ENCODE data around the gene SRSF8.

DNA sequence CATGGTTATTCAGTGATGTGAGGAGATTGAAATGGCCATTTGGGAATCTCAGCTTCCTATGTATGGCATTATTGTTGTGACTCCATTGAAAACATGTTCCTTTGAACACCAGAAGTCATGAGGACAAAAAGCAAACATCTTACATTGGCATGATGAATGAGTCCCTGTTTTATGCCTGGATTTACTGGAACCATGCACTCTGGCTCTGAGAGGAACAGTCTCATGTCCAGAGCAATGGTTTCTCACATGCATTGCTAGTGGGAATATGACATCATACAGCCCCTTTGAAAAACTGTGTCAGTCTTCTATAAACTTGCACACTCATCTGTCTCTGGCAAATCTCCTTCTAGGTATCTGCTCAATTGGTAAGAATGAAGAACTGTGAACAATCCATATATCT, 20.9 kb upstream of the SRSF8 start:
- TF ChIP-seq, protein P1, sequence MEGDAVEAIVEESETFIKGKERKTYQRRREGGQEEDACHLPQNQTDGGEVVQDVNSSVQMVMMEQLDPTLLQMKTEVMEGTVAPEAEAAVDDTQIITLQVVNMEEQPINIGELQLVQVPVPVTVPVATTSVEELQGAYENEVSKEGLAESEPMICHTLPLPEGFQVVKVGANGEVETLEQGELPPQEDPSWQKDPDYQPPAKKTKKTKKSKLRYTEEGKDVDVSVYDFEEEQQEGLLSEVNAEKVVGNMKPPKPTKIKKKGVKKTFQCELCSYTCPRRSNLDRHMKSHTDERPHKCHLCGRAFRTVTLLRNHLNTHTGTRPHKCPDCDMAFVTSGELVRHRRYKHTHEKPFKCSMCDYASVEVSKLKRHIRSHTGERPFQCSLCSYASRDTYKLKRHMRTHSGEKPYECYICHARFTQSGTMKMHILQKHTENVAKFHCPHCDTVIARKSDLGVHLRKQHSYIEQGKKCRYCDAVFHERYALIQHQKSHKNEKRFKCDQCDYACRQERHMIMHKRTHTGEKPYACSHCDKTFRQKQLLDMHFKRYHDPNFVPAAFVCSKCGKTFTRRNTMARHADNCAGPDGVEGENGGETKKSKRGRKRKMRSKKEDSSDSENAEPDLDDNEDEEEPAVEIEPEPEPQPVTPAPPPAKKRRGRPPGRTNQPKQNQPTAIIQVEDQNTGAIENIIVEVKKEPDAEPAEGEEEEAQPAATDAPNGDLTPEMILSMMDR (IDR thresholded peaks at IDR 0.05) = no peak
- no peak for TF ChIP-seq MEF2A (IDR thresholded peaks at IDR 0.05; ENCODE audit: borderline replicate concordance, low read depth)

Data from SK-N-SH (cell line).